ENCODE measurements around the gene ENAH. TPM values are rescaled to one million over a fixed set of nuclear protein-coding genes. Genes with fewer than 3 reads are reported as not detected.

The ENAH gene
- total RNA-seq, 2 donors from 2014 or later, result 43.5 to 63.7 TPM

GRCh38 chr1:225593414-225593813 lies 59.5 kb downstream of the ENAH start:
- intact Hi-C loops (cut with DNase I), result no loop called here
- no peaks in the 10 kb centered on the region for H3K36me3 ChIP-seq
- no peak overlapping the region for H3K27ac ChIP-seq
- H3K9ac ChIP-seq (ENCODE audit: low read depth in 2 of 2, low read length in 2 of 2), result no peak overlapping the region
- H3K27me3 ChIP-seq, result no peaks in the 10 kb centered on the region
- no peaks in the 10 kb centered on the region for H3K9me3 ChIP-seq
- no peak for TF ChIP-seq CTCF (IDR thresholded peaks at IDR 0.05)
- H3K4me1 ChIP-seq, result no peaks in the 10 kb centered on the region
- no peak overlapping the region for H3K4me3 ChIP-seq
- no peak for DNase-seq

- intact Hi-C loops (cut with DNase I), result no loop called here
Measured at GRCh38 chr1:225592362-225593025, 60.4 kb downstream of the ENAH start.

GRCh38 chr1:225587310-225587709 lies 65.6 kb downstream of the ENAH start:
- intact Hi-C loops (cut with DNase I), result no loop called here
- no peaks in the 10 kb centered on the region for H3K4me1 ChIP-seq
- H3K36me3 ChIP-seq, result no peaks in the 10 kb centered on the region
- no peak overlapping the region for H3K27ac ChIP-seq
- H3K4me3 ChIP-seq, result no peak overlapping the region
- H3K9ac ChIP-seq (ENCODE audit: low read depth in 2 of 2, low read length in 2 of 2), result no peak overlapping the region
- no peak for TF ChIP-seq CTCF (IDR thresholded peaks at IDR 0.05)
- no peaks in the 10 kb centered on the region for H3K27me3 ChIP-seq
- no peak for DNase-seq
- no peaks in the 10 kb centered on the region for H3K9me3 ChIP-seq

More at GRCh38 chr1:225592362-225593025, 60.4 kb downstream of the ENAH start:
- no peak overlapping the region for H3K9ac ChIP-seq (ENCODE audit: low read depth in 2 of 2, low read length in 2 of 2)
- no peaks in the 10 kb centered on the region for H3K4me1 ChIP-seq
- no peaks in the 10 kb centered on the region for H3K27me3 ChIP-seq
- no peak for TF ChIP-seq CTCF (IDR thresholded peaks at IDR 0.05)
- H3K27ac ChIP-seq, result no peak overlapping the region
- H3K4me3 ChIP-seq, result no peak overlapping the region
- no peaks in the 10 kb centered on the region for H3K9me3 ChIP-seq
- no peaks in the 10 kb centered on the region for H3K36me3 ChIP-seq
- no peak for DNase-seq

- H3K4me1 ChIP-seq, result no peaks in the 10 kb centered on the region
- H3K36me3 ChIP-seq, result no peaks in the 10 kb centered on the region
- no peak overlapping the region for H3K27ac ChIP-seq
- no peak overlapping the region for H3K4me3 ChIP-seq
- H3K9me3 ChIP-seq, result no peaks in the 10 kb centered on the region
- no peak for TF ChIP-seq CTCF (IDR thresholded peaks at IDR 0.05)
- H3K9ac ChIP-seq (ENCODE audit: low read depth in 2 of 2, low read length in 2 of 2), result no peak overlapping the region
- intact Hi-C loops (cut with DNase I), result no loop called here
- DNase-seq, result no peak
- no peaks in the 10 kb centered on the region for H3K27me3 ChIP-seq
Measured at GRCh38 chr1:225581186-225581585, 71.7 kb downstream of the ENAH start.

- Histone ChIP-seq H3K4me1 (no peaks in the 10 kb centered on the region), H3K36me3 (no peaks in the 10 kb centered on the region), H3K9me3 (no peaks in the 10 kb centered on the region), H3K9ac (ENCODE audit: low read depth in 2 of 2, low read length in 2 of 2) (no peak overlapping the region), H3K27me3 (no peaks in the 10 kb centered on the region), H3K27ac (no peak overlapping the region), H3K4me3 (no peak overlapping the region)
- intact Hi-C loops (cut with DNase I), result no loop called here
- no peak for DNase-seq
- no peak for TF ChIP-seq CTCF (IDR thresholded peaks at IDR 0.05)
Measured at GRCh38 chr1:225580238-225581099, 72.5 kb downstream of the ENAH start.

Measured in colonic mucosa (tissue), 4 donors.